DOHH2 (cell line): Measurements from ENCODE around the gene SCGB1C2.
"Not testable (repeated sequence)": the region's sequence is repeated elsewhere in the genome, so short reads cannot be mapped to it uniquely, and the experiment has no call there.

Source experiments
- CTCF ChIP-seq: fragments of 200-600 bp; sonication (generic); IDR thresholded peaks from one replicate; pipeline ENCODE4 v1.5.1; 2014; ENCODE audit warnings: antibody characterized with exemption, mild to moderate bottlenecking, low read depth, low read length; ENCODE audit not compliant: poor library complexity, severe bottlenecking
- EZH2phosphoT487 ChIP-seq: fragments of 200-600 bp; sonication (generic); IDR thresholded peaks from 2 replicates; pipeline ENCODE4 v1.6.1; 2017; ENCODE audit warnings: borderline replicate concordance, mild to moderate bottlenecking, antibody characterized with exemption, low read length, moderate library complexity, mixed read lengths

- not testable (repeated sequence) for TF ChIP-seq CTCF, EZH2phosphoT487
Measured at GRCh38 chr17:118339-118917, 18.9 kb upstream of the SCGB1C2 start.
